ENCODE results near the gene PPL. TPM values are rescaled to one million over a fixed set of nuclear protein-coding genes. Genes with fewer than 3 reads are reported as not detected.
A peak's percentile ranks its signal among the peaks of the same experiment; 100 is the strongest.

Gene PPL
- total and polyA plus RNA-seq, 2 of the 8 experiments (the other 6 are each of a cell fraction or from before 2014, with no cell fraction given): 11.3 to 29.5 TPM

GRCh38 chr16:4981473-4981872 is 44.5 kb upstream of the PPL start:
- H4K91ac ChIP-seq (replicated peaks; ENCODE audit: insufficient read length, low read length): no peak overlapping the region
- H3K18ac ChIP-seq (ENCODE audit: extremely low read depth, low read length): no peak overlapping the region
- no peak overlapping the region; the same call in 1 of the 2 replicates for H4K8ac ChIP-seq (ENCODE audit: extremely low read depth, insufficient read depth, low read length)
- H3K79me2 ChIP-seq (ENCODE audit: control insufficient read depth in 1 of 2, insufficient read depth in 2 of 2, low read length in 2 of 2): no peaks in the 10 kb centered on the region
- no peak overlapping the region for H4K5ac ChIP-seq (ENCODE audit: insufficient read length, low read depth, low read length)
- no peak overlapping the region for H2BK12ac ChIP-seq (ENCODE audit: low read depth, low read length)
- H3K23me2 ChIP-seq (ENCODE audit: low read depth, low read length): no peaks in the 10 kb centered on the region
- 90% methylated on average over 7 of the region's 7 CpGs; no CpG with 5 or more reads in 1 of the 2 experiments for WGBS, 2 experiments (ENCODE audit: extremely low coverage in 1 of 2, insufficient coverage in 1 of 2, insufficient read length in 1 of 2, insufficient replicate concordance in 2 of 2, low coverage in 1 of 2, low lambda C conversion rate in 2 of 2, missing lambda C conversion rate in 1 of 2)
- CTCF ChIA-PET (ENCODE audit: partially characterized antibody): interaction anchor here (1.0 kb wide), 1 partner anchor 25 kb away, joined by 3 read pairs; no protein-coding TSS in a partner anchor
- POLR2A ChIA-PET (ENCODE audit: partially characterized antibody): interaction anchor here (0.6 to 1.4 kb wide), 4 partner anchors 13 to 227 kb away, joined by 3 to 4 read pairs (median 3); partner anchors contain the start of gene ALG1
- H2AFZ ChIP-seq (ENCODE audit: low read length): no peak overlapping the region; the same call in 1 of the 2 replicates
- no peak overlapping the region for H2AK5ac ChIP-seq (ENCODE audit: low read depth, low read length)
- H3K79me1 ChIP-seq (ENCODE audit: low read depth, low read length): no peaks in the 10 kb centered on the region
- TF ChIP-seq TCF12 (IDR thresholded peaks at IDR 0.05; ENCODE audit: low read depth, low read length) (no peak), KDM1A (IDR thresholded peaks at IDR 0.05; ENCODE audit: borderline replicate concordance, low read length) (peak; percentile 55; the same call in 1 of the 2 replicates)
- peaks cover 0 to 2% (median 0%) of the 10 kb centered on the region in 4 experiments; a peak in 2 of 7 replicates for H3K27me3 ChIP-seq (replicated peaks in 1 of 4; ENCODE audit: control insufficient read depth in 3 of 4, extremely low read depth in 1 of 4, insufficient read depth in 3 of 4, low read length in 3 of 4)
- H3K4me2 ChIP-seq (ENCODE audit: insufficient read depth in 1 of 2, low read depth in 2 of 2, low read length in 2 of 2): no peak overlapping the region
- no peak overlapping the region for H2BK20ac ChIP-seq (ENCODE audit: low read length)
- no peak overlapping the region for H3K9ac ChIP-seq (replicated peaks in 1 of 4; ENCODE audit: extremely low read depth in 1 of 4, low read depth in 3 of 4, low read length in 3 of 4)
- H3K4me3 ChIP-seq (ENCODE audit: extremely low read depth in 1 of 4, insufficient read depth in 2 of 4, low read depth in 3 of 4, low read length in 4 of 4): no peak overlapping the region
- no peak overlapping the region for H3K27ac ChIP-seq (ENCODE audit: low read depth, low read length)
- no peaks in the 10 kb centered on the region for H3K36me3 ChIP-seq (ENCODE audit: control insufficient read depth in 2 of 4, insufficient read depth in 4 of 4, low read length in 3 of 4)
- H3K14ac ChIP-seq (ENCODE audit: insufficient read length): no peak overlapping the region
- H2BK15ac ChIP-seq (ENCODE audit: low read length): no peak overlapping the region
- no peak overlapping the region for H2BK120ac ChIP-seq (replicated peaks; ENCODE audit: low read depth, low read length)
- FAIRE-seq (no peak), DNase-seq (ENCODE audit: low read depth in 1 of 2, low spot score in 2 of 2) (no peak)
- no peak overlapping the region for H3K4ac ChIP-seq (replicated peaks; ENCODE audit: insufficient read length, low read depth, low read length)
- no peaks in the 10 kb centered on the region for H4K20me1 ChIP-seq (replicated peaks in 1 of 2; ENCODE audit: control insufficient read depth in 1 of 2, insufficient read depth in 2 of 2, low read length in 2 of 2)
- peaks cover 0 to 5% (median 4%) of the 10 kb centered on the region in 4 experiments; a peak in 5 of 7 replicates for H3K4me1 ChIP-seq (replicated peaks in 1 of 4; ENCODE audit: control insufficient read depth in 3 of 4, insufficient read depth in 4 of 4, low read length in 3 of 4)
- no peak overlapping the region for H2BK5ac ChIP-seq (ENCODE audit: low read depth, low read length)
- no peak overlapping the region for H3K23ac ChIP-seq (ENCODE audit: insufficient read length)
- no peaks in the 10 kb centered on the region for H3K9me3 ChIP-seq (ENCODE audit: insufficient read depth in 2 of 2, low read depth in 1 of 2, low read length in 1 of 2)
- H3K56ac ChIP-seq (replicated peaks; ENCODE audit: insufficient read length, low read depth, low read length): no peak overlapping the region

Data from H1 (cell line).